Activated T-cell treated with anti-CD3 and anti-CD28 coated beads for 48 hours (primary cell): Measurements from ENCODE around the gene SPATS2L.

Source experiments
- DNase-seq: peaks from one replicate; pipeline ENCODE4 v3.0.0-alpha.2; 2020; ENCODE audit warnings: low read depth

SPATS2L gene

GRCh38 chr2:200411831-200412230 lies 105.3 kb downstream of the SPATS2L start:
- no peak for DNase-seq

GRCh38 chr2:200414367-200414766 lies 107.9 kb downstream of the SPATS2L start:
- no peak for DNase-seq

- no peak for DNase-seq
Measured at GRCh38 chr2:200415455-200415854, 109.0 kb downstream of the SPATS2L start.

GRCh38 chr2:200416878-200417277 lies 110.4 kb downstream of the SPATS2L start:
- DNase-seq = no peak

- DNase-seq = no peak
Measured at GRCh38 chr2:200417366-200417765, 110.9 kb downstream of the SPATS2L start.

GRCh38 chr2:200418399-200418798 lies 111.9 kb downstream of the SPATS2L start:
- no peak for DNase-seq

GRCh38 chr2:200419325-200419724 lies 112.8 kb downstream of the SPATS2L start:
- no peak for DNase-seq

- no peak for DNase-seq
Measured at GRCh38 chr2:200421270-200421669, 114.8 kb downstream of the SPATS2L start.

GRCh38 chr2:200422071-200422470 lies 115.6 kb downstream of the SPATS2L start:
- no peak for DNase-seq

GRCh38 chr2:200422532-200423261 lies 116.2 kb downstream of the SPATS2L start:
- DNase-seq = no peak

GRCh38 chr2:200423541-200423940 lies 117.0 kb downstream of the SPATS2L start:
- no peak for DNase-seq

GRCh38 chr2:200425026-200425821 lies 118.7 kb downstream of the SPATS2L start:
- no peak for DNase-seq

- DNase-seq = no peak
Measured at GRCh38 chr2:200426754-200427153, 120.3 kb downstream of the SPATS2L start.

GRCh38 chr2:200428961-200429665 lies 122.6 kb downstream of the SPATS2L start:
- DNase-seq = no peak

GRCh38 chr2:200430017-200430416 lies 123.5 kb downstream of the SPATS2L start:
- no peak for DNase-seq

- DNase-seq = no peak
Measured at GRCh38 chr2:200431996-200432705, 125.7 kb downstream of the SPATS2L start.

GRCh38 chr2:200435379-200435778 lies 128.9 kb downstream of the SPATS2L start:
- DNase-seq = no peak

GRCh38 chr2:200438251-200438650 lies 131.8 kb downstream of the SPATS2L start:
- DNase-seq = no peak

GRCh38 chr2:200438846-200439245 lies 132.4 kb downstream of the SPATS2L start:
- DNase-seq = no peak

GRCh38 chr2:200439981-200440380 lies 133.5 kb downstream of the SPATS2L start:
- no peak for DNase-seq

- DNase-seq = no peak
Measured at GRCh38 chr2:200442471-200442870, 136.0 kb downstream of the SPATS2L start.

GRCh38 chr2:200443376-200443775 lies 136.9 kb downstream of the SPATS2L start:
- no peak for DNase-seq
